Stomach (tissue), 4 donors: ENCODE data around the gene ATP2B2.

ENCODE experiments used
- CTCF ChIP-seq, 7 experiments: fragments of 450-650 bp in 4 of 7; fragments of 200-600 bp in 3 of 7; sonication (generic) in 3 of 7; IDR thresholded peaks; one replicate each; pipeline ENCODE4 v1.5.1; 2016 to 2019; ENCODE audit warnings: antibody characterized with exemption in 7 of 7, control low read depth in 2 of 7, mild to moderate bottlenecking in 1 of 7
- EP300 ChIP-seq: sonication (generic); formaldehyde crosslinking; IDR thresholded peaks from one replicate; pipeline ENCODE4 v1.6.1; 2017; ENCODE audit warnings: antibody characterized with exemption
- POLR2A ChIP-seq, 4 donors: fragments of 450-650 bp; IDR thresholded peaks; one replicate each; pipeline ENCODE4 v1.6.1; 2016; ENCODE audit warnings: antibody characterized with exemption in 4 of 4, control low read depth in 2 of 4, mild to moderate bottlenecking in 1 of 4, moderate library complexity in 1 of 4

- no peak for TF ChIP-seq CTCF (IDR thresholded peaks at IDR 0.05)
- TF ChIP-seq POLR2A (IDR thresholded peaks at IDR 0.05) = no peak
- no peak for TF ChIP-seq EP300
These were observed 177.8 kb downstream of the ATP2B2 start for GRCh38 chr3:10327592-10327991.
